AG08395 (cell line): Measurements from ENCODE around the gene CDK7.

ENCODE experiments used
- DNase-seq: peaks from one replicate; pipeline ENCODE4 v3.0.0; 2012; ENCODE audit warnings: mixed read lengths, low spot score

CDK7 gene

DNA sequence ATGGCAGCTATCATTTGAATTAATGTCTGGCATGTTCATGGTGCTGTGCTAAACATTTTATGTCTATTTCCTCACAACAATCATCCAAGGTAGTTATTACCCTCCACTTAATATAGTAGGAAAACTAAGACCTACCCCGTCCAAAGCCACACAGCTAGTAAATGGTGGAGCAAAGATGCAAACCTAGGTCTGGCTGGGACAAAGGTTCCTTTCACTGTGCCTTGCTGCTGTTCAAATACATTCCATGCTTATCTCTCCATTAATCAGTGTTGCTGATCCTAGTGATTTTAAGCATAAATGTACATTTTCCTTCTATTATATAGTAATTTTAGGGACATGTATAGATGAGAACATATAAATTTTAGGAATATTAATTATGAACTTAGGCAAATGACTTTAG is 59.2 kb downstream of the CDK7 start:
- no peak for DNase-seq

DNA sequence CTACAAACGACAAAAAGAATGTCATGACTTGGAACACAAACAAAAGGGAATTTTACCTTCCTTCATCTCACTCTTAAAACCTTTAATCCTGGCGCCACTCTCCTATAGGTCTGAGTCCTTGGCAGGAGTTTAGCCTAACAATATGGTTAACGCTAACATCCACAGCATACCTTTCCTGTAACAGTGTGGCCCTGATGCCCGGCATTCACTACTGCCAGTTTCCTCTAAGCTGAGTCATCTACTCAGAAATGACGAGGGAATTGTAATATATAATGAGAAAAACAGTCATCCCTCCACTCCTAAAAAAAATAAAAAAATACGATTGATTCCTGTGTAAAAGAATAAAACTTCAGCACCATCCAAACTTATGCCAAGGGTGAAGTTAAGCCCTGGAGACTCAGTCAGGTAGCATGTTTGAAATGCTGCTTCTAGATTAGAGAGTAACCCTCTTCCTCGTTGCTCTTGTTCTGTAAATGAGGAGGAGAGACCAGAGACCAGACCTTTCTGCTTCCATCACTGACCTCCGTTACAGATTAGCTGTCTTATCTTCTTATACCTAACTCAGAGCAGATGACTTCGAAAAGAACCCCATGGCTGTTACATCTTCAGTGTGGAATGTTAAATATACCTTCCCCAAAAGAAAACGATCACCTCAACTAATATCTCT is 60.5 kb downstream of the CDK7 start:
- DNase-seq = no peak

DNA sequence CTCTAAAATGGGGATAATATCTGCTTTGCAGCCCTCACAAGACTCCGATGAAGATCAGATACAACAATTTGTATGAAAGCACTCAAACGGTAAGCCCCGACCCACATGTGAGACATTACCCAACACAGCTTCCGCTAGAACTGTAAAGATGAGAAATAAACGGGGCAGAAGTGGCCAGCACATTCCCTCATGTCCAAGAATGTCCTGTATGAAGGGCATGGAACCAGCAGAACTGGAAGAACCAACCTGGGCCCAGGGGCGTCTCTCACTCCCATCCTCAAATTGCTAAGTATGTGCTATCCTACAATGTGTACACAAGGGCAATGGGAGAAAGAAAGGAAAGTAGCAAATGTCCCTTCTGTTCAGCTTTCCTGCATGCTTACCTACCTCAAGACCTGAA is 64.9 kb downstream of the CDK7 start:
- DNase-seq = no peak

DNA sequence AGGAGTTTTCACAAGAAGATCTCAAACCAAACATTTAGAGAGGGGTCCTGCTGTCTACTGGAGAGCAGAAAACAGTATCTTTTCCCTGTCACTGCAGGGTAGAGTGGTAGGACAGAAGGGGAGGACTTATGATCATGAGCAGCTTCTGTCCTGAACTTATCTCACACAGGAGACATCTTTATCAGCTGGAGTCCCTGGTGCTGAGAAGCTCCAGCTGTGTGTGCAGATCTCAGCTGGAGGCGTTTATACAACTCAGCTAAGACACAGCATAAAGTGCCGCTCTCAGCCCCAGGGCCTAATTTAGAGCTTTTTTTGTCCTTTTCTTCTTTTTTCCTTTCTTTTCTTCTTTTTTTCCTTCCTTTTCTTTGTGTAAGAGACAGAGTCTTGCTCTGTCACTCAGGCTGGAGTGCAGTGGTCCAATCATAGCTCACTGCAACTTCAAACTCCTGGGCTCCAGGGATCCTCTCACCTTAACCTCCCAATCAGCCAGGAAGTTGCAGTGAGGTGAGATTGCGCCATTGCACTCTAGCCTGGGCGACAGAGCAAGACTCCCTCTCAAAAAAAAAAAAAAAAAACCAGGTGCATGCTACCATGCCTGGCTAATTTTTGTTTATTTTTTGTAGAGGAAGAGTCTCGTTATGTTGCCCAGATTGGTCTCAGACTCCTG is 66.0 kb downstream of the CDK7 start:
- DNase-seq = no peak

DNA sequence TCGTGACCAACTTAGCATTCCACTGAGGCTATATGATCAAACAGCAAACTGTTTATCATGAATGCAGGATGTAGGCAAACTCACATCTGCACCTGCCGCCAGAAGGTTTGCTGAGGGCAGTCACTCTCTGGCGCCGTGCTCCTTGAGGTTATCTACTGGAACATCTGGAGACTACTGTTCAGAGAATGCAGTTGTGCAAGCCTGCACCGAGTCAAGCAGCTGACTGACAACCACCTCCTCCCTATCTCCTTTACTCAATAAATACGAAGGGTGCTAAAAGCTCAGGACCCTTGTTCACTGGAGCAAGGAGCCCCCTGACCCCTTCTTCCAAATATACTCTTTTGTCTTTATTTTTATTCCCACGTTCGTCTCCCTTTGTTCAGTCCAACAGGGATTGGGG is 70.8 kb downstream of the CDK7 start:
- DNase-seq = no peak

DNA sequence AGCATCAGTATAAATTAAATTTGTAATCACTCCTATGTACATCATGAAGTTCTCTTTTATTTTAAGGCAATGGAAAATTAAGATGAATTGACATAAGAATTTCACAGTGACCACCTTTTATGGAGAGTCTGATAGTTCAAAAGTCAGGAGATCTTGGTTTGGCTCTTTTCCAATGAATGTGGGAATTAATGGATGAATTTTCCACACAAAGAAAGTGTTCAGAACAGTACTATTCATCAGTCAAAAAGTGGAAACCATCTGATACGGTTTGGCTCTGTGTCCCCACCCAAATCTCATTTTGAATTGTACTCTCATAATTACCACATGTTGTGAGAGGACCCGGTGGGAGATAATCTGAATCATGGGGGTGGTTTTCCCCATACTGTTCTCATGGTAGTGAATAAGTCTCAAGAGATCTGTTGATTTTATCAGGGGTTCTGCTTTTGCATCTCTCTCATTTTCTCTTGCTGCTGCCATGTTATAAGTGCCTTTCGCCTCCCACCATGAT is 73.4 kb downstream of the CDK7 start:
- no peak for DNase-seq

DNA sequence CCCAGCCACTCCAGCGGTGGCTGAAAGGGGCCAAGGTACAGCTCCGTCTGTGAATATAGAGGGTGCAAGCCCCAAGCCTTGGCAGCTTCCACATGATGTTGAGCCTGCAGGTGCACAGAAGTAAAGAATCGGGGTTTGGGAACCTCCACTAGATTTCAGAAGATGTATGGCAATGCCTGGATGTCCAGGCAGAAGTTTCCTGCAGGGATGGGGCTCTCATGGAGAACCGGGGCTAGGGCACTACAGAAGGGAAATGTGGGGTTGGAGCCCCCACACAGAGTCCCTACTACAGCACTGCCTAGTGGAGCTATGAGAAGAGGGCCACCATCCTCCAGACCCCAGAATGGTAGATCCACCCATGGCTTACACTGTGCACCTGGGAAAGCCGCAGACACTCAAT is 74.7 kb downstream of the CDK7 start:
- no peak for DNase-seq

DNA sequence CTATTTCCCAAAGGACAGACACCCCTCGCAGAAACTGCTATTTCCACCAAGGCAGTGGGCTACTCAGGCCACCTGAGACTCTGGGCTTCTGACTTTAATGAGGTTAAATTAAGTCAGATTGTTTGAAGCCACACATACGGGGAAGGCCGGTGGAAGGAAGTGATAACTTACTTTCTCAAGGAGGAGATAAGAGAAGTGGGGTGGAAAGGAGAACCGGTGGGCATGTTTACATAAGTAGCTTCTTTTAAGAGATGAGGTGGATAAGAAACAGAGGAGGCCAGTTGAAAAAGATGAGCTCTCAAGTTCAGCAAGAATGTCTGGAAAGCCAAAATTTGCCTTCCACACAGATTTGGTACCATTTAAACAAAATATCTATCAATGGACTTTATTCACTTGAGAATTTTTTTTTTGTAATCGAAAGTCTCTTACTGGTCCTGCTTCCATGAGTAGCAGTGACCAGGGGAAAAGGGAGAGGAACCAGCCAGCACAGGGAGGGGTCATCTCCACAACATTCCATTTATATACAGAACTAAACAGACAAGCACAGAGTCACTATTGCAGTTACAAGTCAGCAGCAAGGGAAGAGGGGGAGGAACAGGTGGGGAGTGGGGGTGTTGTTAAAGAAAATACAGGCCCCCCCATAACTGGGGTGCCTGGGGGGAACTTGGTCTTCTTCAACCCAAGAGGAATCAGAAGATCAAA is 77.9 kb downstream of the CDK7 start:
- DNase-seq = no peak

DNA sequence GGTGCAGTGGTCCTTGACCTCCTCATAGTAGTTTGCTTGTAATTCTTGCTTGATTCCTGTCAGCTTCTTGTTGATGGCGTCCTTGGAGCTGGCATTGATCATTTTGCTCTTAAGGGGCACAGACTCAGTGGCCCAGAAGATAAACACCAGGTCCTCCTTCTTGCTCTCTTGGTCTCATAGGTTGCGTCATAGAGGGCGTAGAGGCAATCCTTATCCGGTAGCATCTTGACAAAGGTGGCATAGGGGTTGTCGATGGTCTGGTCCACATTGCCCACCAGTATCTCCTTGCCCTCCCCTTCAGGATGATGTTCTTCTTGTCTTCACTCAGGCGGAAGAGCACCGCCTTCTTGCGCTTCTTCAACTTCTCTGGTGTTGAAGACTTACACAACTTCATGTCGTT is 78.7 kb downstream of the CDK7 start:
- no peak for DNase-seq

DNA sequence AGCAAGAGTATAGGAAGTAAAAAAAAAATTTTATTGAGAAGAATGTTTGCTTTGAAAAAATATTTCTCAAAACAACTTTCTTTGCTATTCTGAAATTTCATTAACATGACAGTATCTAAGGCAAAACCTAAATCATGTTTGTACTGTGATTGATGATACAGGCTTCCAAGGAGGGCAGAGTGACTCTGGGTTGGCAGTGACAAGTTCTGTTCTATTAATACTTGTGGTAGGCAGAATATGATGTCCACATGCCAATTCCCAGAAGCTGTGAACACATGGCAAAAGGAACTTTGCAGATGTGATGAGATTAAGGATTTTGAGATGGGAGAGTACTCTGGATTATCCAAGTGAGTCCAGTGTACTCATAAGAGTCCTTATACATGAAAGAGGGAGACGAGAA is 81.3 kb downstream of the CDK7 start:
- DNase-seq = no peak

DNA sequence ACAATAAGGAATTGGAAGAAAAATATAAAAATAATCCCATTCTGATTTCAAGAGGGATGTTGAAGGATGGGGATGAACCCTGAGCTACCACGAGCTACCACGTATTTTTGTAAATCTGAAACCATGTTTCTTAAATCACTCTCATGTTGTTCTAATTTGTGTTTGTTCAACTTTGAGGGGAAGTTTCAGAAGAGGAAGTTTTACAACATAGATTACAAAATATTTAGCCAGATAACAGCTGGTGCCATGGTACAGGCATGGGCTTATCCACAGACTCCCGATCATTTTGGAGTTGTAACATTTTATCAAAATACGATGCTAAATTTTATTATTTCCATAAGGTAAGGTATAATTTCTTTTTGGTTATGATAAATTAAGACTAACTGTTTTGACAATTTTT is 82.7 kb downstream of the CDK7 start:
- DNase-seq = no peak

DNA sequence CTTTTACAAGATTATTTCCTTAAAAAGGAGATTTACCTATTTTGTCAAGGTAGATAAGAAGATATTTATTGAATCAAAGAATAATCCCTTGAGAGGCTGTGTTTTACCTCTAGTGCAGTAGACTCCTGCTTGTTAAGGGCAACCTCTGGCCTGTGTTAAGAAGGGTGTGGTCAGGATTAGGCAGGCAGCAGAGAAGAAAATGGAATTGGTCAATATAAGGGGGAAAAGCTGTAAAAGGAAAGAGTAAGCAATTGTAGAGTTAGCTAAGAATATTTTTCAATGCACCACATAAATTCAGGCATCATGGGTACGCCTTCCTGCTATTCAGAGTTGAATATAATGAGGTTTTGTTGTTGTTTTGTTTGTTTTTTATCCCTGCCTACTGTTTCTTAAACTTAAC is 91.7 kb downstream of the CDK7 start:
- DNase-seq = no peak
